Measurements from ENCODE around the gene GSC2.

DNA sequence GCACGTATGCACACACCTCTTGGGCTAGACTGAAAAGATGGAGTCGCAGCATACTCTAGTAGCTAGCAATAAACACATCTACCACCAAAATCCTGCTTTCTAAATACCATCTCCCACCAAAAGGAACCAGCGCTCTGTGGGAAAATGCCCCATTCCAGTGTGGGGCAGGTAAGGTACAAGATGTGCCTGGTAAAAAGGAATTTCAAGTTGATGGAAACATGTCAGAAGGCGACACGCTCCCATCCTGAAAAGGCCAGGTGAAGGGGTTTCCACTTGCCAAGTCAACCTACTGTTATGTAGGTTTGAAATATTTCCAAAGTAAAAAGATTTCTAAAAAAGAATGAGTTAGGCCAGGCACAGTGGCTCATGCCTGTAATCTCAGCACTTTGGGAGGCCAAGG, 36.7 kb downstream of the GSC2 start:
- TF ChIP-seq ZNF274 (IDR thresholded peaks at IDR 0.05; ENCODE audit: low read depth, low read length) = no peak
- no peak for TF ChIP-seq YY1 (IDR thresholded peaks at IDR 0.05; ENCODE audit: insufficient read depth, insufficient read length)
- no peak for TF ChIP-seq SUZ12 (IDR thresholded peaks at IDR 0.05; ENCODE audit: extremely low read depth, insufficient read depth, insufficient read length)

Measured in NT2/D1 (cell line).